ENCODE measurements around the gene CNPY3.

CNPY3 gene

DNA sequence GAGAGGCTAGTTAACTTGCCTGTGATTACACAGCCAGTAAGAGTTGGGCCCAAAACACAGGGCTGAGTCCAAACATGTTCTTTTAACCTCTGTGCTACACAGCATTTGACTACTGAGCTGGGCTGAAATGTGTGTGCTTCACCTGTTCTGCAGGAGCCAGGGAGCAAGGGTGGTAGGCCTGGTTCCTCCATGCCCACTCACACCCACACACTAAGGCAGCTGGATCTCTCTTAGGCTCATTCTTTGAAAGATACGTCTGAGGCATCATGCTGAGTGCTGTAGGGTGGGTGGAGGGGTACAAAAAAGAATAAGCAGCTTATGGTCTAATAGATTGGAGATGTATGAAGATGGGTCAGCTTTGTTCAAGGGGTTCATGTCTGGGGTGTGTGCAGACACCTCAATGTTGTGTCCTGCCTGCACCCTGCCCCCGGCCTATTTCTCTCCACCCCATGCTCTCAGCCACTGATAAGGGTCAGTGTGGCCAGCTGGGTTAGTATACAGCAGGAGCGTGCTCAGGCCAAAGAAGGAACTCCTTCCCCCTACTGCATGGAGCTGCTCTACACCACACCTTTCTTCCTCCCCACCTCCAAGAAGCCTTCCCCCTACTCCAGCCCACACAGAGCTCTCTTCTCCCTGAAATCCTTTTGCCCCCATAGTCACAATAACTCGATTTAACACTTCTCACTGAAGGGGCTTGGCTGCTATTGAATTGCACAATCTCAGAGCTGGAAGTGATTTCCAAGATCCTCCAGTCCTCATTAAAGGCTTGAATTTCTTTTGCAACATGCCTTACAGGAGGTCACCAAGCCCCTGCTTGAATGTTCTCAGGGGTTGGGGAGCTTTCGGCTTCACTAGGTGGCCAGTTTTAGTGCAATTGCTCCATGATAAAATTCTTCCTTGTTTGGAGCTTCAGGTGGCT is 58.5 kb downstream of the CNPY3 start:
- TF ChIP-seq SPI1 (IDR thresholded peaks at IDR 0.05; ENCODE audit: low read depth, low read length), result no peak
- no peak for TF ChIP-seq TAF1 (IDR thresholded peaks at IDR 0.05; ENCODE audit: low read depth, low read length)
- no peak for TF ChIP-seq POLR2A (IDR thresholded peaks at IDR 0.05; ENCODE audit: low read depth, low read length)
- FAIRE-seq, result no peak
- DNase-seq (ENCODE audit: insufficient read length, low spot score), result no peak

DNA sequence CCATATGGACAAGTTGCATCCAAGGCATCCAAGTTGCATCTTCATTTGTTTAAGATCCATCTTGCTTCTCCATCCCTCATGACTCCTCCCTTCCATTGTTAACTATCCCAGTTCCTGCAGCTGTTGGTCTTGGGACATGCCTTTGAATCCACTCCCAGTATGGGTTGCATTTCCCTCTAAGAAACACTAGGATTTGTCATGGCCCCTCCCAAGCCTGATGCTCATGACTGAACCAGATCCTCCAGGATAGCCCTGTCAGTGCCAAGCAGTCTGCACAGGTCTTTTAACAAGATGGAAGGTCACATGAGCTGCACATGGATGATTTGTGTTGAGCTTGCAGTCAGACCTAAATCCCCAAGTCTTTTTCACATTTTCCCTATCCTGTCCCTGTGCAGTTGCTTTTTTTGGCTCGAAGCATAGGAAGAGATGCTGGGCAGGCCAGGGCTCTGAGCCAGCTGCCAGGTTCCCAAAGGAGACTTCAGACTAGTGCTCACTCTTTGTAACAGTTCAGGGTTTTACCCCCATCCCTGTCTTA is 59.3 kb downstream of the CNPY3 start:
- FAIRE-seq, result no peak

More for the DNA sequence above, 59.3 kb downstream of the CNPY3 start:
- TF ChIP-seq POU2F2 (IDR thresholded peaks at IDR 0.05; ENCODE audit: low read depth, low read length), result no peak
- no peak for TF ChIP-seq POLR2A (IDR thresholded peaks at IDR 0.05; ENCODE audit: low read depth, low read length)
- TF ChIP-seq TAF1 (IDR thresholded peaks at IDR 0.05; ENCODE audit: low read depth, low read length), result no peak
- no peak for TF ChIP-seq POLR2AphosphoS5 (IDR thresholded peaks at IDR 0.05; ENCODE audit: low read depth, low read length)
- no peak for TF ChIP-seq SPI1 (IDR thresholded peaks at IDR 0.05; ENCODE audit: low read depth, low read length)
- no peak for TF ChIP-seq PAX5 (IDR thresholded peaks at IDR 0.05; ENCODE audit: insufficient read depth, low read length, severe bottlenecking)
- no peak for DNase-seq (ENCODE audit: insufficient read length, low spot score)
